Measurements from ENCODE around the gene USO1.
A peak's percentile ranks its signal among the peaks of the same experiment; 100 is the strongest.
"Not testable (repeated sequence)": the region's sequence is repeated elsewhere in the genome, so short reads cannot be mapped to it uniquely, and the experiment has no call there.

The USO1 gene

GRCh38 chr4:75834772-75835154, 110.4 kb downstream of the USO1 start:
- no peak overlapping the region for H3K4me3 Mint-ChIP-seq
- no peaks in the 10 kb centered on the region for H3K27me3 Mint-ChIP-seq
- no peaks in the 10 kb centered on the region for H3K9me3 Mint-ChIP-seq
- ATAC-seq (no peak), DNase-seq (no peak)
- no peaks in the 10 kb centered on the region for H3K4me1 Mint-ChIP-seq
- H3K27ac Mint-ChIP-seq: no peak overlapping the region

GRCh38 chr4:75841641-75842520, 117.5 kb downstream of the USO1 start:
- Mint-ChIP-seq H3K9me3 (no peaks in the 10 kb centered on the region), H3K4me1 (no peaks in the 10 kb centered on the region), H3K27ac (no peak overlapping the region), H3K27me3 (no peaks in the 10 kb centered on the region), H3K4me3 (no peak overlapping the region)
- DNase-seq (no peak), ATAC-seq (no peak)

- Mint-ChIP-seq H3K27me3 (no peaks in the 10 kb centered on the region), H3K4me1 (peaks cover 6% of the 10 kb centered on the region), H3K27ac (no peak overlapping the region), H3K9me3 (no peaks in the 10 kb centered on the region), H3K4me3 (no peak overlapping the region)
- DNase-seq (no peak), ATAC-seq (no peak)
Measured at GRCh38 chr4:75843596-75843995, 119.2 kb downstream of the USO1 start.

GRCh38 chr4:75844151-75844662, 119.8 kb downstream of the USO1 start:
- Mint-ChIP-seq H3K9me3 (no peaks in the 10 kb centered on the region), H3K27ac (no peak overlapping the region), H3K4me3 (no peak overlapping the region), H3K27me3 (no peaks in the 10 kb centered on the region), H3K4me1 (peaks cover 12% of the 10 kb centered on the region)
- ATAC-seq (no peak), DNase-seq (no peak)

- ATAC-seq (no peak), DNase-seq (no peak)
- Mint-ChIP-seq H3K4me3 (no peak overlapping the region), H3K9me3 (no peaks in the 10 kb centered on the region), H3K27me3 (no peaks in the 10 kb centered on the region), H3K27ac (no peak overlapping the region), H3K4me1 (peaks cover 16% of the 10 kb centered on the region)
Measured at GRCh38 chr4:75845992-75846391, 121.6 kb downstream of the USO1 start.

GRCh38 chr4:75848171-75848760, 123.9 kb downstream of the USO1 start:
- not testable (repeated sequence) for H3K9me3 Mint-ChIP-seq, H3K27me3 Mint-ChIP-seq, H3K4me3 Mint-ChIP-seq, H3K27ac Mint-ChIP-seq
- DNase-seq (peak; percentile 13 to 24), ATAC-seq (peak; percentile 88)
- H3K4me1 Mint-ChIP-seq: peaks cover 16% of the 10 kb centered on the region

GRCh38 chr4:75848891-75849290, 124.5 kb downstream of the USO1 start:
- ATAC-seq: peak; percentile 28
- Mint-ChIP-seq H3K9me3 (no peaks in the 10 kb centered on the region), H3K4me3 (peak overlapping the region in 1 of 2 donors; percentile 10), H3K27me3 (peaks cover 7% of the 10 kb centered on the region), H3K4me1 (peaks cover 16% of the 10 kb centered on the region), H3K27ac (no peak overlapping the region)
- DNase-seq: no peak

- peaks cover 7% of the 10 kb centered on the region for H3K27me3 Mint-ChIP-seq
- H3K9me3 Mint-ChIP-seq: no peaks in the 10 kb centered on the region
- peaks cover 16% of the 10 kb centered on the region for H3K4me1 Mint-ChIP-seq
- no peak overlapping the region for H3K4me3 Mint-ChIP-seq
- no peak for DNase-seq
- peak overlapping the region in 1 of 2 donors; percentile 75 for H3K27ac Mint-ChIP-seq
- peak; percentile 35 for ATAC-seq
Measured at GRCh38 chr4:75849461-75849860, 125.1 kb downstream of the USO1 start.

- ATAC-seq (no peak), DNase-seq (no peak)
- no peaks in the 10 kb centered on the region for H3K4me1 Mint-ChIP-seq
- no peak overlapping the region for H3K27ac Mint-ChIP-seq
- no peaks in the 10 kb centered on the region for H3K9me3 Mint-ChIP-seq
- H3K4me3 Mint-ChIP-seq: no peak overlapping the region
- H3K27me3 Mint-ChIP-seq: no peaks in the 10 kb centered on the region
Measured at GRCh38 chr4:75858721-75859120, 134.3 kb downstream of the USO1 start.

- DNase-seq (no peak), ATAC-seq (no peak)
- H3K4me3 Mint-ChIP-seq: no peak overlapping the region
- no peaks in the 10 kb centered on the region for H3K4me1 Mint-ChIP-seq
- H3K27me3 Mint-ChIP-seq: no peaks in the 10 kb centered on the region
- H3K9me3 Mint-ChIP-seq: no peaks in the 10 kb centered on the region
- H3K27ac Mint-ChIP-seq: no peak overlapping the region
Measured at GRCh38 chr4:75860606-75861005, 136.2 kb downstream of the USO1 start.

Measured in stimulated activated naive CD8-positive, alpha-beta T cell treated with anti-CD3 and anti-CD28 coated beads, Interleukin-15, amount 100 ng/mL, for 72 hours (primary cell).